Vagina (tissue), 2 donors: ENCODE measurements around the gene NIT2.

Experiments used
- POLR2A ChIP-seq, 2 donors: fragments of 450-650 bp; IDR thresholded peaks; one replicate each; pipeline ENCODE4 v1.6.1; 2017; ENCODE audit warnings: antibody characterized with exemption in 2 of 2, mild to moderate bottlenecking in 2 of 2, moderate library complexity in 2 of 2
- POLR2AphosphoS5 ChIP-seq, 2 donors: sonication (generic); formaldehyde crosslinking; IDR thresholded peaks; one replicate each; pipeline ENCODE4 v1.9.0; 2017; ENCODE audit warnings: antibody characterized with exemption in 2 of 2, mild to moderate bottlenecking in 2 of 2, low read depth in 1 of 2; ENCODE audit not compliant: insufficient read depth in 1 of 2
- TF ChIP-seq, protein P1 (sequence below), 3 experiments: fragments of 450-650 bp in 2 of 3; fragments of 200-600 bp in 1 of 3; sonication (generic) in 1 of 3; IDR thresholded peaks; one replicate each; pipeline ENCODE4 v1.5.1; 2017 to 2019; ENCODE audit warnings: antibody characterized with exemption in 3 of 3, mild to moderate bottlenecking in 2 of 3, moderate library complexity in 2 of 3

DNA sequence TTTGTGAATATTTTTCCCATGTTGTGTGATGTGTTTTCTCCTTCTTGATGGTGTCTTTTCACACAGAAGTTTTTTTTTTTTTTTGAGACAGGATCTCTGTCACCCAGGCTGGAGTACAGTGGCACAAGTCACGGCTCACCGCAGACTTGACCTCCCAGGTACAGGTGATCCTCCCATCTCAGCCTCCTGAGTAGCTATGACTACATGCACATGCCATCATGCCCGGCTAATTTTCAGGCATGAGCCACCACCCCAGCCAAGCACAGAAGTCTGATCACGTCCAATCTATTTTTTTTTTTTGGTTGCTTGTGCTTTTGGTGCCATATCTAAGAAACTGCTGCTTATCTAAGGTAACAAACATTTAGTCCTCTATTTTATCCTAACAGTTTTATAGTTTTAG lies 41.7 kb downstream of the NIT2 start:
- TF ChIP-seq, protein P1, sequence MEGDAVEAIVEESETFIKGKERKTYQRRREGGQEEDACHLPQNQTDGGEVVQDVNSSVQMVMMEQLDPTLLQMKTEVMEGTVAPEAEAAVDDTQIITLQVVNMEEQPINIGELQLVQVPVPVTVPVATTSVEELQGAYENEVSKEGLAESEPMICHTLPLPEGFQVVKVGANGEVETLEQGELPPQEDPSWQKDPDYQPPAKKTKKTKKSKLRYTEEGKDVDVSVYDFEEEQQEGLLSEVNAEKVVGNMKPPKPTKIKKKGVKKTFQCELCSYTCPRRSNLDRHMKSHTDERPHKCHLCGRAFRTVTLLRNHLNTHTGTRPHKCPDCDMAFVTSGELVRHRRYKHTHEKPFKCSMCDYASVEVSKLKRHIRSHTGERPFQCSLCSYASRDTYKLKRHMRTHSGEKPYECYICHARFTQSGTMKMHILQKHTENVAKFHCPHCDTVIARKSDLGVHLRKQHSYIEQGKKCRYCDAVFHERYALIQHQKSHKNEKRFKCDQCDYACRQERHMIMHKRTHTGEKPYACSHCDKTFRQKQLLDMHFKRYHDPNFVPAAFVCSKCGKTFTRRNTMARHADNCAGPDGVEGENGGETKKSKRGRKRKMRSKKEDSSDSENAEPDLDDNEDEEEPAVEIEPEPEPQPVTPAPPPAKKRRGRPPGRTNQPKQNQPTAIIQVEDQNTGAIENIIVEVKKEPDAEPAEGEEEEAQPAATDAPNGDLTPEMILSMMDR (IDR thresholded peaks at IDR 0.05) = no peak
- TF ChIP-seq POLR2AphosphoS5 (IDR thresholded peaks at IDR 0.05; ENCODE audit: insufficient read depth in 1 of 2, low read depth in 1 of 2) (no peak), POLR2A (IDR thresholded peaks at IDR 0.05) (no peak)
